HUDEP-2 (cell line): ENCODE results near the gene ATAD3A.
"Not testable (repeated sequence)": the region's sequence is repeated elsewhere in the genome, so short reads cannot be mapped to it uniquely, and the experiment has no call there.

Experiments
- DNase-seq, 76 experiments: peaks; one replicate each; lab custom pipeline; 2025; ENCODE audit not compliant: unreplicated experiment in 76 of 76; lab: John Stamatoyannopoulos, UW

ATAD3A gene

DNA sequence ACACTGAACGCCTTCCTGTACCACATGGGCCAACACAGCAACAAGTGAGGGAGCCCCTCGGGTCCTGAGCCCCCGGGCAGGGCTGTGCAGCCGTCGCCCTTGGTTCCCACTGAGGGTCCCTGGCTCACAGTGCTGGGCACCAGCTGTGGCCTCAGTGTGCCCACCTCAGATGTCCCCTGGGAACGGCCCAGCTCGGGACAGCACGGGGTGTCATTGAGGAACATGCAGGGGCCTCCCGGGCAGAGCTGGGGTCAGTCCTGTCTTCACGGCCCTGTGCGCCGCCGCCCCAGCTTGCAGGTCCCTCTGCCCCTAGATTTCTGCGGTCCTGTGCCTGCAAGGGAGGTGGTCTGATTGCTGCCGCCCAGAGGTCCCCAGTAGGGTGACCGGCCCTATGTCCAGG is 22.7 kb upstream of the ATAD3A start:
- DNase-seq, result no peak

- no peak for DNase-seq
These were observed 22.1 kb upstream of the ATAD3A start for GRCh38 chr1:1489861-1490260.

GRCh38 chr1:1490633-1491230 is 21.2 kb upstream of the ATAD3A start:
- no peak for DNase-seq

DNA sequence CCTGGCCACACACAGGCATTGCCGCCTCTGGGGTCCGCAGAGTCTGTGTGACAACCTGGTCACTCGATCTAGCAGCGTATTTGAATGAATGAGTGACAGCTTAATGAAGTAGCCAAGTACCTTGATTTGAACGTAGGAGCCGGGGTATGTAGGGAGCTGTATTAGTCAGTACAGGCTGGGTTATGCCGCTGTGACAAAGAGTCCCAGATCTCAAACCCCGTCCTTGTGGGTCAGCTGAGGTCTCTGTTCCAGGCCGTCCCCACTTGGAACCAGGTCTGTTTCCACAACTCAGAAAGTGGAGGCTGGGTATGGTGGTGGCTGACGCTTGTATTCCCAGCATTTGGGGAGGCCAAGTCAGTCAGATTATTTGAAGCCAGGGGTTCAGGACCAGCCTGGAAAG is 20.4 kb upstream of the ATAD3A start:
- DNase-seq, result no peak

DNA sequence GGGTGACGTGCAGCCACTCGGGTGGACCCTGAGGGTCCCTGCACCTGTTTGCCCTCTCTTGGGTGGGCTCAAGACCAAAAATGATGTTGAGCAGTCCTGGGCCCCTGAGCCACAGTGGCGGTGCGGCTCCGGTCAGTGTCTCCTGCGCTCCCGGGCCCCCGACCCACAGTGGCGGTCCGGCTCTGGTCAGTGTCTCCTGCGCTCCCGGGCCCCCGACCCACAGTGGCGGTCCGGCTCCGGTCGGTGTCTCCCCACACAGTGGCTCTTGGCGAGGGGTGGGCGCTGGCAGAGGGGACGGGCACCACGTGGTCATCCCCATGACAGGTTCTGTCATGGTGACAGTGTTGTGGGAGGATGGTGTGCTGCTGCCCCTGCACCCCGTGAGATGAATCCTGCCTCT is 17.7 kb upstream of the ATAD3A start:
- DNase-seq, result not testable (repeated sequence)

- DNase-seq, result not testable (repeated sequence)
These were observed 16.4 kb upstream of the ATAD3A start for GRCh38 chr1:1495461-1495975.

DNA sequence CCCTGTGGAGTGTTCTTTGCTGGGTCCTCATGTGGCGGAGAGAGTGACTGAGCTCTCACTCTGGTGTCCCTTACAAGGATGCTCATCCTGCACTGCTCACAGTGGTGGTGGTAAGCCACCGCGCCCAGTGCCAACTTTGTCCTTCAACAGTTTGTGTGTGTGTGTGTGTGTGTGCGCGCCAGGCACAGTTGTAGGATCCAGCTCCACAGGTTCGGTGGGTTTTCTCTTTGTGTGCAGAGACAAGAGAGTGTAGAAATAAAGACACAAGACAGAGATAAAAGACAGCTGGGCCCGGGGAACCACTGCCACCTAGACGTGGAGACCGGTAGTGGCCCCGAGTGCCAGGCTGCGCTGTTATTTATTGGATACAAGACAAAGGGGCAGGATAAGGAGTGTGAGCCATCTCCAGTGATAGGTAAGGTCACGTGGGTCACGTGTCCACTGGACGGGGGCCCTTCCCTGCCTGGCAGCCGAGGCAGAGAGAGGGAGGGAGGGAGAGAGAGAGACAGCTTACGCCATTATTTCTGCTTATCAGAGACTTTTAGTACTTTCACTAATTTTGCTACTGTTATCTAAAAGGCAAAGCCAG is 7.1 kb upstream of the ATAD3A start:
- peak in 73 of 76 experiments; percentile 25 to 93 (median 80) for DNase-seq

DNA sequence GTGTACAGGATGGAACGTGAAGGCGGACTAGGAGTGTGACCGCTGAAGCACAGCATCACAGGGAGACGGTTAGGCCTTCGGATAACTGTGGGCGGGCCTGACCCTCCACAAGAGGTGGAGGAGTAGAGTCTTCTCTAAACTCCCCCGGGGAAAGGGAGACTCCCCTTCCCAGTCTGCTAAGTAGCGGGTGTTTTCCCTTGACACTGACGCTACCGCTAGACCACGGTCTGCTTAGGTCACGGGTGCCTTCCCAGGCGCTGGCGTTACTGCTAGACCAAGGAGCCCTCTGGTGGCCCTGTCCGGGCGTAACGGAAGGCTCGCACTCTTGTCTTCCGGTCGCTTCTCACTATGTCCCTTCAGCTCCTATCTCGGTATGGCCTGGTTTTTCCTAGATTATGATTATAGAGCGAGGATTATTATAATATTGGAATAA is 6.6 kb upstream of the ATAD3A start:
- DNase-seq, result peak in 60 of 76 experiments; percentile 5 to 70 (median 30)

DNA sequence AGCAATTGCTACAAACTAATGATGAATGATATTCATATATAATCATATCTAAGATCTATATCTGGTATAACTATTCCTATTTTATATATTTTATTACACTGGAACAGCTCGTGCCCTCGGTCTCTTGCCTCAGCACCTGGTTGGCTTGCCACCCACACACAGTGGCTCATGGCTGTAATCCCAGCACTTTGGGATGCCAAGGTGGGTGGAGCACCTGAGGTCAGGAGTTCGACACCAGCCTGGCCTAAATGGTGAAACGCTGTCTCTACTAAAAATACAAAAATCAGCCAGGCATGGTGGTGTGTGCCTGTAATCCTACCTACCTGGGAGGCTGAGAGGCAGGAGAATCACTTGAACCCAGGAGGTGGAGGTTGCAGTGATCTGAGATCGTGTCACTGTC is 6.2 kb upstream of the ATAD3A start:
- DNase-seq, result not testable (repeated sequence)

- no peak for DNase-seq
These were observed 4.7 kb upstream of the ATAD3A start for GRCh38 chr1:1507305-1507704.

DNA sequence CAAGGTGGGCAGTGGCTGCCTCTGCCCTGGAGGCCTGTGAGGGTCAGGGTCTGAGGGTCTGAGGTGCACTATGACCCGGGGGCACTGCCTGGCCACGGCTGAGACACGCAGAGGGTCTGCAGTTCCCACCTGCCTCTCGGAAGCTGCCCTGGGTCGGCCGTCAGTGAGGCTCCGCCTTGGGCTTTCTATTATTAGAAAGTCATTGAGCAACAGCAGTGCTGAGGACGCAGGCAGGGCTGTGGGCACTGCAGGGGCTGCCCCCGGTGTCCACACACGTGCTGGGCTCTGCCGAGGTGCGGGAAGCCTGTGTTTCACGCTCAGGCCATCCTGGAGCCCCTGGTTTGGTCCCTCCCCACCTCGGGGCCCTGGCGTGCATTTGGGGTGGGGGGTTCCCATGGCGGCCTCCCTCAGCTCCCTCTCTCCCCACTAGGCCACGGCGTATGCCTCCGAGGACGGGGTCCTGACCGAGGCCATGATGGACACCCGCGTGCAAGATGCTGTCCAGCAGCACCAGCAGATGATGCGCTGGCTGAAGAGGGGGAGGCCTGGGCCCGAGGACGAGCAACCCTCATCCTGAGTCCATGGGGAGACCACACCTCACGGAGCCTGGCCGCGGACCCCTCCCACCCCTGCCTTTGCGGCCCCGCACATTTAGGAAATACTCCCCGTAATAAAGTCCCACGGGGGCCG is 3.0 kb upstream of the ATAD3A start:
- not testable (repeated sequence) for DNase-seq

DNA sequence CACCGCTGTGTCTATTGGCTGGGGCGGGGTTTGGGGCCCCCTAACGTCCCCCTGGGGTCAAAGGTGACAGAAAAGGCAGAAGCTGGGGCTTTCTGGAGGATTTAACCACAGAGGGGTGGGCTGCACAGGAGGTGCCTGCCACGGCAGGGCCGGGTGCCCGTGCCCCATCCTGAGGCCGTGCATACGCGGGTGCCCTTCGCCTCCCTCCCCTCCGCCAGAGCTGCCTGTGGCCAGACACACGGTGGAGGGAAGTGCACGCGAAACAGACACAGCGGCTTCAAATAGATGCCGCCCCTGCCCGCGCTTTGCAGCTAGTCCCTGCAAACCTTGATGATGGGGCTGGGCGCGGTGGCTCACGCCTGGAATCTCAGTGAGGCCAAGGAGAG is 2.5 kb upstream of the ATAD3A start:
- not testable (repeated sequence) for DNase-seq

- DNase-seq, result peak in 44 of 76 experiments; percentile 4 to 56 (median 22)
These were observed 940 bp upstream of the ATAD3A start for GRCh38 chr1:1510912-1511532.

GRCh38 chr1:1512425-1512824 is 463 bp downstream of the ATAD3A start:
- peak in 3 of 76 experiments; percentile 10 to 17 (median 15) for DNase-seq

DNA sequence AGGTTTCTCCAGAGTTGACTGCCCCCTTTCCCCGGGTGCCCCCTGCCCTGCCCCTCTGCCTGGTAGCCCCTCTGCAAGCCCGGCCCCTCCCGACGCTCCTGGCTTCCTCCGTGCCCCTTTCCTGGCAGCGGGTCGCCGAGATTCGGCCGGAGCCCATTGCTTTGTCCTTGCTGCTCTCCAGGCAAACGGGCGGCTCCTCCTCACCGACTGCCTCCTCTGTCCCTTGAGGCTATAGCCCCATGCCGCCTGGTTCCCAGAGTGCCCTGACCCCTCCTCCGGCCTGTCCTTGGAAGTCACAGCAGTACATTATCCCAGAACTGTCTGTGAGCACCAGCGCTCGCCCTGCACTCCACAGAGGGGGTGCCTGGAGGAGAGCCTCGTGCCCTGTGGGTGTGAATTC is 1.7 kb downstream of the ATAD3A start:
- DNase-seq, result not testable (repeated sequence)

DNA sequence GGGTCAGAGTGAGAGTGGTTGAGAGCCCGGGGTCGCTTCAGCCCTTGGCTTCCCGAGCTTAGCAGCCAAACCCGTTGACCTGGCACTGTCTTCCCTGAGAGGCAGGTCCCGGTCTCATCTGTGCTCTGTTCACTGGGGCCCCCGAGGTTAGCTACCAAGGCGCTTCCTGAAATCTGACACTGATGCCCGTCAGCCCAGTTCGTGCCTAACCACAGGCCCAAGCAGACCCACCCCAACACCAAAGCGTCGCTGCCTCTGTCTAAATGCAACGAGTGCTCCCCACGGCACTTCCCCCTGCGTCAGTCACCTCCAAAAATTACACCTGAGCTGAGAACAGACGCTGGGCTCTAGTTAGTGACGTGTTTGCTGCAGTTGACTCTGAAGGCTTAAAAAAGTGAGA is 2.4 kb downstream of the ATAD3A start:
- DNase-seq, result not testable (repeated sequence)

DNA sequence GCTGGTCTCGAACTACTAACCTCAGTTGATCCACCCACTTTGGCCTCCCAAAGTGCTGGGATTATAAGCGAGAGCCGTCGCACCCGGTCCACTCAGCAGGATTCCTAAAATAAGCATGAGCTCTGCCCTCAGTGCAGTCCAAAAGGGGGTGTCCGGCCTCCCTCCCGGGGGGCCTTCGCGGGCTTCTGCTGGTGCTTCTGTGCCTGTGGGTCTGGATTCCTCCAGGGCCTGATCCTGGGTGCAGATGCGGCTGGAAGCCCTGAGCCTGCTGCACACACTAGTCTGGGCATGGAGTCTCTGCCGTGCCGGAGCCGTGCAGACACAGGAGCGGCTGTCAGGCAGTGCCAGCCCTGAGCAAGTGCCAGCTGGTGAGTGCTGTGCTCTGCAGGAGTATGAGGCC is 5.0 kb downstream of the ATAD3A start:
- not testable (repeated sequence) for DNase-seq

DNA sequence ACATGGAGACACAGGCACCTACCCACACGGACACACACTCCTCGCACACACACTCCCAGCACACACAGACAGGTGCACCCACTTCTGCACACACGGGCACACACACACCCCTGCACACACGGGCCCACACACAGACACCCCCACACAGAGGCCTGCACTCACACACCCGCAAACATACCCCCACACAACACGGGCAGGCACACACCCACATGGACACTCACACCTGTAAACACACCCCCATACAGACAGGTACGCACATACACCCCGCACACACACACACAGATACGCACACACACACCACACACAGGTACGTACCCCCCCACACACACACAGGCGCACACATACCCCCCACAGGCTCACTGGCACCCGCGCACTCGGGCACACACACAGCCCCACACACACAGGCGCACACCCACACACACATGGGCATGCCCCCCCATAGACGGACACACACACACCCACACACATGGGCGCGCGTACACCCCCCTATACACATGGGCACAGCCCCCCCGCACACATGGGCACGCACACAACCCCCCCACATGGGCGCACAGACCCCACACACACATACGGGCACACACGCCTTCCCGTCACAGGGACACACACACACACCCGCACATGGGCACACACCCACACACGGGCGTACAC is 6.1 kb downstream of the ATAD3A start:
- DNase-seq, result no peak

GRCh38 chr1:1518621-1519007 is 6.7 kb downstream of the ATAD3A start:
- DNase-seq, result not testable (repeated sequence)

GRCh38 chr1:1519805-1520505 is 8.0 kb downstream of the ATAD3A start:
- DNase-seq, result not testable (repeated sequence)
